OCI-LY3 (cell line): ENCODE results near the gene UPF3B.

Experiments
- EZH2phosphoT487 ChIP-seq: fragments of 200-600 bp; shearing (Covaris generic); IDR thresholded peaks from 2 replicates; pipeline ENCODE4 v1.6.1; 2018; ENCODE audit warnings: antibody characterized with exemption, mixed run types, low read depth
- TF ChIP-seq, protein P1 (sequence below): fragments of 200-600, 300-600 bp; sonication (generic); IDR thresholded peaks from 2 replicates; pipeline ENCODE4 v1.5.1; 2014; ENCODE audit warnings: antibody characterized with exemption, low read length, low read depth

DNA sequence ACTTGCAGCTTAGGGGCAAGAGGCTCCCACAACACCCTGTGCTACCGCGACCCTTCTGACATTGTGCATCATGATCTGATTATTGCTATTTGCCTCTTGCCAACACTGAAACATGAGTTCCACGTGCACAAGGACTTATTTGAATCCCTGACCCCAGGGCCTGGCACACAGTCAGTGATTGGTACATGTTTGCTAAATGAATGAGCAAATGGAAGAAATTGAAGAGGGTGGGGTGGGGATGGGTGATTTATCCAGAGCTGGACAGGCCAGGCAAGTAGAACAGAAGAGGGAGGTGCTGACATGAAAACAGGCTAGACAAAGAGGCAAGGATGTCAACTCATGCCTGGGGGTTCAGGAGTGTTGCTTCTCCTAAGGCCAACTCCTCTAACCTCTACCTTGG is 36.5 kb downstream of the UPF3B start:
- TF ChIP-seq, protein P1, sequence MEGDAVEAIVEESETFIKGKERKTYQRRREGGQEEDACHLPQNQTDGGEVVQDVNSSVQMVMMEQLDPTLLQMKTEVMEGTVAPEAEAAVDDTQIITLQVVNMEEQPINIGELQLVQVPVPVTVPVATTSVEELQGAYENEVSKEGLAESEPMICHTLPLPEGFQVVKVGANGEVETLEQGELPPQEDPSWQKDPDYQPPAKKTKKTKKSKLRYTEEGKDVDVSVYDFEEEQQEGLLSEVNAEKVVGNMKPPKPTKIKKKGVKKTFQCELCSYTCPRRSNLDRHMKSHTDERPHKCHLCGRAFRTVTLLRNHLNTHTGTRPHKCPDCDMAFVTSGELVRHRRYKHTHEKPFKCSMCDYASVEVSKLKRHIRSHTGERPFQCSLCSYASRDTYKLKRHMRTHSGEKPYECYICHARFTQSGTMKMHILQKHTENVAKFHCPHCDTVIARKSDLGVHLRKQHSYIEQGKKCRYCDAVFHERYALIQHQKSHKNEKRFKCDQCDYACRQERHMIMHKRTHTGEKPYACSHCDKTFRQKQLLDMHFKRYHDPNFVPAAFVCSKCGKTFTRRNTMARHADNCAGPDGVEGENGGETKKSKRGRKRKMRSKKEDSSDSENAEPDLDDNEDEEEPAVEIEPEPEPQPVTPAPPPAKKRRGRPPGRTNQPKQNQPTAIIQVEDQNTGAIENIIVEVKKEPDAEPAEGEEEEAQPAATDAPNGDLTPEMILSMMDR = no peak
- no peak for TF ChIP-seq EZH2phosphoT487
